SK-N-SH treated with all-trans-retinoic acid at 6 μM for 48 hours (cell line): ENCODE results near the gene DLG2.

Experiments
- RARB ChIP-seq: fragments of 250-450 bp; sonication (Bioruptor Pico); IDR thresholded peaks from 2 replicates; pipeline ENCODE4 v1.8.0; 2021; ENCODE audit warnings: mild to moderate bottlenecking, moderate library complexity
- ZNF565 ChIP-seq: fragments of 450-650 bp; formaldehyde crosslinking; conservative IDR thresholded peaks from 2 replicates; pipeline ENCODE4 v1.5.0; 2020; ENCODE audit warnings: low read depth, mild to moderate bottlenecking, moderate library complexity
- ZNF70 ChIP-seq: fragments of 450-650 bp; formaldehyde crosslinking; IDR thresholded peaks from 2 replicates; pipeline ENCODE4 v1.5.0; 2020; ENCODE audit warnings: mild to moderate bottlenecking, moderate library complexity
- ZNF8 ChIP-seq: fragments of 450-650 bp; formaldehyde crosslinking; IDR thresholded peaks from 2 replicates; pipeline ENCODE4 v1.5.0; 2020; ENCODE audit warnings: mild to moderate bottlenecking, moderate library complexity
- TF ChIP-seq, protein P1 (sequence below): fragments of 250-450 bp; sonication (Bioruptor Pico); IDR thresholded peaks from 2 replicates; pipeline ENCODE4 v1.5.1; 2020; ENCODE audit warnings: low read depth, mild to moderate bottlenecking, moderate library complexity

DNA sequence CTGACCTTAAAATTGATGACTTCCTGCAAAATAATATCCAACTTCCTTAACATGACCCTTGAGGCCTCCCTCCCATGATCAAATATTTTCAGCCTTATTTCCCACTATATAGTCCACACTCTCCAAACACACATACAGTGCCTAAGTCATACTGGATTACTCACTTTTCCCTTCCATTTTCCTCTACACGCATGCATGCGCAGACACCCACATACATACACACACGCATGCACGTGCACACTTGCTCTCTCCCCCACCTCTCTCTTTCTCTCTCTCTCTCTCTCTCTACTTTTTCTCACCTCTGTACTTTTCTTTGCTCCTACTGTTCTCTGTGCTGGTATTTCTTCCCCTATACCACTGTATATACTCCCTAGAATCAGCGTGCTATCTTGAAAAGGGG is 28.1 kb downstream of the DLG2 start:
- TF ChIP-seq RARB (no peak), ZNF565 (CRISPR knock-in tag) (no peak), ZNF8 (CRISPR knock-in tag) (no peak), ZNF70 (no peak)
- TF ChIP-seq, protein P1, sequence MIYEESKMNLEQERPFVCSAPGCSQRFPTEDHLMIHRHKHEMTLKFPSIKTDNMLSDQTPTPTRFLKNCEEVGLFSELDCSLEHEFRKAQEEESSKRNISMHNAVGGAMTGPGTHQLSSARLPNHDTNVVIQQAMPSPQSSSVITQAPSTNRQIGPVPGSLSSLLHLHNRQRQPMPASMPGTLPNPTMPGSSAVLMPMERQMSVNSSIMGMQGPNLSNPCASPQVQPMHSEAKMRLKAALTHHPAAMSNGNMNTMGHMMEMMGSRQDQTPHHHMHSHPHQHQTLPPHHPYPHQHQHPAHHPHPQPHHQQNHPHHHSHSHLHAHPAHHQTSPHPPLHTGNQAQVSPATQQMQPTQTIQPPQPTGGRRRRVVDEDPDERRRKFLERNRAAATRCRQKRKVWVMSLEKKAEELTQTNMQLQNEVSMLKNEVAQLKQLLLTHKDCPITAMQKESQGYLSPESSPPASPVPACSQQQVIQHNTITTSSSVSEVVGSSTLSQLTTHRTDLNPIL: no peak
